GM19397 (cell line): ENCODE data around the gene ELOVL3.
A peak's percentile ranks its signal among the peaks of the same experiment; 100 is the strongest.

Source experiments
- ATAC-seq: cut with Tn5 transposase; IDR thresholded peaks from one replicate; pipeline ENCODE4 v1.9.1; 2021; ENCODE audit warnings: mild to moderate bottlenecking, moderate library complexity; ENCODE audit not compliant: unreplicated experiment

Gene ELOVL3

DNA sequence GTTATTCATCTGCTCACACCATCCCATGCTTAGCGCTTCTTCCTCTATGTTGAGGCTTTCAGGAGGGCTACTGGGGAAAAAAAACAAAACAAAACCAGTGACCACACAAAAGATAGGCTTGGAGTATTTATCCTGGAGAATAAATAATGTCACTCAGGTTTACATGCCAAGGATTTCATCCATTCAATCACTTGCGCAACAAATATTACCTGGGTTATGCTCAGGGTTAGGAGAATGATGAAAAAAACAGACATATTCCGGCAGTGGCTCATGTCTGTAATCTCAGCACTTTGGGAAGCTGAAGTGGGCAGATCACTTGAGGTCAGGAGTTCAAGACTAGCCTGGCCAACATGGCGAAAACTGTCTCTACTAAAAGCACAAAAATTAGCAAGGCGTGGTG, 3.3 kb upstream of the ELOVL3 start:
- no peak for ATAC-seq

GRCh38 chr10:102226542-102226870, 407 bp downstream of the ELOVL3 start:
- ATAC-seq, result no peak

DNA sequence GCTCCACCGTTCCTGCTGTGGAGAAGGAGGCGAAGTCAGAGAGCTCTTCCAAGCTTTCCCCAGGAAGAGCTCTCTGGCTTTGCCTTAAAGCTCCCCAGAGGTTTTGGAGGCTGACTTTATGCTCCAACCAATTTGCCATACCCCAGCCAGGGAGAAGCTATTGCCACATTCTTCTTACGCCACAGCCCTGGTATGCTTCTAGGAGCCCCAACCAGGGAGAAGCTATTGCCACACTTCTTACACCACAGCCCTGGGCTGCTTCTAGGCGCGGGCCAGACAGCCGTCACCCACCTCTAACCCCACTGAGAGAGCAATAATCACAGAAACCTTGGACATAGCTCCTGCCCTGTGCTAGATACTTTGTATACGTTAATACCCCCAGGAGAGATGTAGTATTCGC, 951 bp downstream of the ELOVL3 start:
- no peak for ATAC-seq

DNA sequence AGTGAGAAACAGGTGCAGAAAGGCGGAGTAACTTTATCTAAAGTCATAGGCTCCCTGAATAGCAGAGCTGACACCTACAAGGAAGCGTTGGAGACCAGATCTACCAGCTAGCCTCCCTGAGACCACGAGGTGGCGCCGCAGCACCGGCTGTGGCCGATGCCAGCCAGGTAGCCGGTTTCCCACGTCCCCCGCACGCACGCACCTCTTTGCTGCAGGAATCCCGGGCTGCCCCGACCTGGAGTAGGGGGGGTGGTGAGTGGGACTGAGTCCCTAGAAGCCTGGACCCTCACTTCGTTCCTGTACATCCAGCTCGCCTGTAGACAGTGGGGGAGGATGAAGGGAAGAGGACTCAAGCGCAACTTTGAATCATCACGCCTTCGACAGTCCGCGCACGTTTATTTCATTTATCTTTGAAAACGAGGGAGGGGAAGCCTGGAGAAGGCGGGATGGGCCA, 3.7 kb downstream of the ELOVL3 start:
- ATAC-seq, result no peak

DNA sequence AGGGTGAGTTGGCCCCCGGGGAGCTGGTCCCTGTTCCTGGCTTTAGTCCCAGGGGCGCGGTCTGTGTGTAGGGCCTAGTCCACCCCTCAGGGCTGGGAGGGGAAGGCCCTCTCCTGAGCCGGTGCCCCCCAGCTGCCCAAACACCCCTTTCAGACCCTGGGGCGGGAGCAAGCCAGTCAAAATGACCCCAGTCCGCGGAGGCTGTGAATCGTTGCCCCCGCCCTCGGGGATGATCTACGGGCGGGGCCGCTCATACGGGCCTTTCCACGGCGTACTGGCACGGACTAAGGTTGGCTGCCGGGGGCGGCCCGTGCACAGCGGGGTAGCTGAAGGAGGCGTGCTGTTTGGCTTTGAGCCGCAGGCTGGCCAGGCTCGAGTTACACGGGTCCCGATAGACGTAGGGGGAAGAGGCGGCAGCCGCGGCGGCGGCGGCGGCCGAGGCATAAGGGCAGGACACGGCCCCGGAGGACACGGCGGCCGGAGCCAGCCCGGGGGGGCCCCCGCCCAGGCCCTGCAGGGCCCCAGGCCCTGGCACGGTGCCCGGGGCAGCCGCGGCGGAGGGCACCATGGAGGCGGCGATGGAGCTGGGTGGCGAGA, 4.3 kb downstream of the ELOVL3 start:
- ATAC-seq, result no peak

DNA sequence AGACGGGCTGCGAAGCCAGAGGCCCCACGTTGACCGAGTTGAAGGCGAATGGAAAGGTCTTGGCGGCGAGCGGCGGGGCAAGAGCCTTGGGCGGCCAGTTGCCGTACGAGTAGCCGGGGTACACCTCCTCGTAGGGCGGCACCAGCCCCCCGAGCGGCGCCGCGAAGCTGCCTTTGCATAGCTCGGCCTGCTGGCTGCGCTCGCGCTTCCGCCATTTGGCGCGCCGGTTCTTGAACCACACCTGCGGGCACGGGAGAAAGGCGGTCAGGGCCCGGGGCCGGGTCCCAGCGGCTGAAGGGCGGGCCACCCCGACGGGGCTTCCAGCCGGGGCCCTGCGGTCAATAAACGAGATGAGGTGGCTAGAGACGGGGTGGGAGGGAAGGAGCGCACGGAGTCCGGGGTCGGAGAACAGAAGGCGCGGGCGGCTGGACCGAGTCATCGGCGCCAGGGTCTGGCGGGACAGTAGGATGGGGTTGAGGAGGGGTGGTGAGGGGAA, 4.8 kb downstream of the ELOVL3 start:
- no peak for ATAC-seq

DNA sequence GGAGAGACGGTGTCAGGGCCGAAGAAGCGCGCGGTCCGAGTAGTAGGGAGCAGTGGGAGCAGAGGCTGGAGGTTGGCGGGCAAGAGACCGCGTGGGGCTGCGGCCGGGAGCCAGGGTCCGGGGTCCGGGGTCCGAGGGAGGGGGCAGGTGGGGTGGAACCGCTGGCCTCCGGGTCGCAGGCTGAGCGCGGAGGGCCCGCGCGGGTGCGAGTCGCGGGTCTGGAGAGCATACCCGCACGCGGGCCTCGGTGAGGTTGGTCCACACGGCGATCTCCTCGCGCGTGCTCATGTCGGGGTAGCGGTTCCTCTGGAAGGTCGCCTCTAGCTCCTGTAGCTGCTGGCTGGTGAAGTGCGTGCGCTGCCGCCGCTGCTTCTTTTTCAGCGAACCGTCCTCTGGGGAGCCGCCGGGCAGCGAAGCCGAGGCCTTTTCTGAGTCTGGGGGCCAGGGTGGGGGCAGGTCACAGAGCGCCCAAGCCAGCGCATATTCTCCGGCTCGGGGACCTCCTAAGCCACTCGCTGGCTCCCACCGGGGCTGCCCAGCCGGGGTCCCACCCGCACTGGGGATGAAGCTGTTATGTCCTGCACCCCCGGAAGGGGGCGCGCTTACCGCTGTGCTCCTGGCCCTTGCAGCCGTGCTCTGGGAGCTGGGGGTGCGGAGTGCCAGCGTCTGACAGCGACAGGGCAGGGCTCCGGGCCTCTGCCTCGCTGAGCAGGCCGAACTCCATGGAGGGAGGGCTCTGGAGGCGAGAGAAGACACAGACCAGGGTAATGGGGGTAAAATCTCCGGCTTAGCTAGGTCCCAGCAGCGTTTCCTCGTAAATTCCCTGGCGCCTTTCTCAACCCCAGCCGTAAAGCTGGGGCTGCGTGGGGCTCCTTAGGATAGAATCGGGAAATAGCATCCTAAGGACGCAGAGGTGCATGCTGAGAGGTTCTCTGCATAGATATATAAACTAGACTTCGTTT, 5.5 kb downstream of the ELOVL3 start:
- no peak for ATAC-seq

- ATAC-seq, result no peak
These were observed 7.9 kb downstream of the ELOVL3 start for GRCh38 chr10:102233997-102234396.

GRCh38 chr10:102234888-102235597, 8.9 kb downstream of the ELOVL3 start:
- no peak for ATAC-seq

GRCh38 chr10:102235598-102235920, 9.5 kb downstream of the ELOVL3 start:
- ATAC-seq, result no peak

- no peak for ATAC-seq
These were observed 9.9 kb downstream of the ELOVL3 start for GRCh38 chr10:102236006-102236405.

GRCh38 chr10:102237711-102238252, 11.7 kb downstream of the ELOVL3 start:
- ATAC-seq, result no peak

- no peak for ATAC-seq
These were observed 14.4 kb downstream of the ELOVL3 start for GRCh38 chr10:102240467-102241031.

- no peak for ATAC-seq
These were observed 14.9 kb downstream of the ELOVL3 start for GRCh38 chr10:102241032-102241443.

DNA sequence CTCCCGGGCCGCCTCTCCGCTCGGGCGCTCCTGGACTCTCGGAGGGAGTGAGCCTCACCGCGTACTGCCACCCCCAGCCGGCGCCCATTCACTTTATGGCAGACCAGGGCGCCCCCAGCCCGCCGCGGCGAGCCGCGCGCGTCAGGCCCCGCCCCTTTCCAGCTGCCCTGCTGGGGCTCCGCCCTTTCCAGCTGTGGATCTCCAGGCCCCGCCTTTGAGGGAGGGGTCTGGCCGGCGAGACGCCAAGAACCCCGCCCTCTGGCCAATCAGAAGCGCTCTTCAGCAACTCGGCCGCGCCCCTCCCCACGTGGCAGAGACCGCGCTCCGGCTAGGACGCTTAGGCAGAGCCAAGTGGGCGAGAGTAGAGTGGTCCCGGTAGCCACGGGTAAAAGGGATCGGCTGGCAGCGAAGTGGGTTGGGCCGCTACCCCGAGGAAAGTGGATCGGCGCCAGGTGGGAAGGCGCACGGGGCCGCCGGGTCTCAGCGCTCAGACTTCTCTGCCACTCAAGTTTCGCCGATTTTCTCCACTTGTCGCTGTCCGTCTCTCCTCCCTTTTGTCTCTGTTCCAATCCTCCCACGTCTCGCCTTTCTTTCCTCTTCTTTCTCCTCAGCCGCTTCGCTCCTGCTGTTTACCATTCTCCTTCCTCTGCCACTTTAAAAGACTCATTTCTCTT, 15.5 kb downstream of the ELOVL3 start, which contains the start of gene PITX3:
TSS of gene PITX3 (minus strand) at position 69 of the 674 bp plus-strand sequence. CDS start 9,432 bp downstream, outside the sequence.
- ATAC-seq, result peak; percentile 39

GRCh38 chr10:102242118-102242485, 16.0 kb downstream of the ELOVL3 start:
- ATAC-seq, result no peak

DNA sequence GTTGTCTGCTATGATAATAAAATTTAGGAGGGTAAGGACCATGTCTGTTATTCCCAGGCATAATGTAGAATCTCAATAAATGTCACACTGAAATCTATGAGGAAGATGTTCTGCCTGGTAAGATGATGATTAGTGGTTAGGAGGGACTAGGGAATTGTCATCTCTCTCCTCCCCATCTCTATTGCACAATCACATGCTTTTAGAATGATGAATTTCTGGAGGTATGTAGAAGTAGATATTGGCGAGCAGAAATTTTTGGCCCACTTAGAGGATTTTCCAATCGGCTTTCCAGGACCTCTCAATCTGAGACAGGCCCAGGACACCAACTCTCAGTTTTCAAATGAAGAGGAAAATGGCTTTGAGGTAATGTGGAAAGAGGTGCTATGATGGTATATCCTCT, 17.2 kb downstream of the ELOVL3 start:
- ATAC-seq, result no peak

GRCh38 chr10:102245082-102245931, 19.2 kb downstream of the ELOVL3 start, which contains the start of gene GBF1:
Gene GBF1, plus strand, starts transcription at chr10:102245532. Its CDS starts 13,407 bp downstream, at chr10:102258939.
- peak; percentile 86 for ATAC-seq

DNA sequence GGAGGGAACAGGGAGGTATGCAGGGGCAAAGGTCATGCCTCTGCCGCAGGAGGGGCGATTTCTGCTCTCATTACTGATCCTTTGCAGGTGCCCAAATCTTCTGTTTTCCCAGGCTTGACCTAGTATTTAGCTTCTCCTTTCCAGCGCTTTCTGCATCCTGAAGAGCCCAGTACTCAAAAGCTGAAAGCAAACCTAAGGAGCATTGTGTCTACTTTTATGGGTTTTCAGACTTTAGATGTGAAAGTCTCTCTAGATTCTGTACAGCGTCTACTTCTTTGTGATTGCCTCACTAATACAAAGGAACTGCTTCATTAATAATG, 19.8 kb downstream of the ELOVL3 start:
- ATAC-seq, result no peak
